SH-SY5Y (cell line): ENCODE measurements around the gene EHD1.

ENCODE experiments used
- GATA2 ChIP-seq: IDR thresholded peaks from 2 replicates; pipeline ENCODE4 v1.6.1; 2011; ENCODE audit warnings: mild to moderate bottlenecking, low read depth, low read length
- GATA3 ChIP-seq: IDR thresholded peaks from 2 replicates; pipeline ENCODE4 v1.6.1; 2011; ENCODE audit warnings: low read depth, mild to moderate bottlenecking, low read length, moderate library complexity

- TF ChIP-seq GATA3 (no peak), GATA2 (no peak)
Observed at GRCh38 chr11:64863391-64864060, 14.9 kb downstream of the EHD1 start.
